GM19240 (cell line): ENCODE data around the gene TTPAL.

ENCODE experiments used
- DNase-seq: peaks from one replicate; pipeline ENCODE4 v3.0.0; 2011; ENCODE audit warnings: low spot score; ENCODE audit not compliant: insufficient read length

TTPAL gene

DNA sequence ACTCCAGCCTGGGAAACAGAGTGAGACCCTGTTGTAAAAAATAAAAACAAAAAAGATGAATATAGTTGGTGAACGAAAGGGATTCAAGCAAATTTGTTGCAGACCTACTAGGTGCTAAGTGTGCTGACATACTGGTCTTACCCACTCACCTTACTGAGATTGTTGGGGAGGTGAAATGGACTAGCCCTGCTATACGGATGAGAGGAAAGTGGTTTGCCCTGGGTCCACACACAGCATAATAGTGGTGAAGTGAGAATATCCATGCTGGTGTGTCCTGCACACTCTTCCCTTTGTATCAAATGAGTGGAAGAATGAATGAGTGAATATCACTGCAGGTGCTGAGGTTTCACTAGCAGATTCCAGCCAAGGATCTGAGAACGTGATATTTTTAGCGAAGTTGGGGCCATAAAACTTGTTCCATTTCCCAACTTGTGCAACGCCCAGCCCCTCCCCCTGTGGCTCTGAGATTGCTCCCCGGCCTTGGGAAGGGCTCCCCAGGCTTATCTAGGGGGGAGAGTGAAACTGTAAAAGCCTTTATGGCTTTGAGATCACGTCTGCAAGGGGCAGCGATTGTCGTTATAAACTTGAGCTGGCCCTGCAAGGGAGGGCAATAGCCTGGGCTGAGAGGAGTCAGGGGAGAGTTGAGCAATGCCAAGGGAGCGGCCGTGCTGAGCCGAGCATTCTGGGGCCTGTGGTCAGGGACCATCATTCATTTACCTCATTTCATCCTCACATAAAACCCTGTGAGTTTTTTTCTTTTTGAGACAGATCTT lies 33.2 kb upstream of the TTPAL start:
- DNase-seq, result no peak

DNA sequence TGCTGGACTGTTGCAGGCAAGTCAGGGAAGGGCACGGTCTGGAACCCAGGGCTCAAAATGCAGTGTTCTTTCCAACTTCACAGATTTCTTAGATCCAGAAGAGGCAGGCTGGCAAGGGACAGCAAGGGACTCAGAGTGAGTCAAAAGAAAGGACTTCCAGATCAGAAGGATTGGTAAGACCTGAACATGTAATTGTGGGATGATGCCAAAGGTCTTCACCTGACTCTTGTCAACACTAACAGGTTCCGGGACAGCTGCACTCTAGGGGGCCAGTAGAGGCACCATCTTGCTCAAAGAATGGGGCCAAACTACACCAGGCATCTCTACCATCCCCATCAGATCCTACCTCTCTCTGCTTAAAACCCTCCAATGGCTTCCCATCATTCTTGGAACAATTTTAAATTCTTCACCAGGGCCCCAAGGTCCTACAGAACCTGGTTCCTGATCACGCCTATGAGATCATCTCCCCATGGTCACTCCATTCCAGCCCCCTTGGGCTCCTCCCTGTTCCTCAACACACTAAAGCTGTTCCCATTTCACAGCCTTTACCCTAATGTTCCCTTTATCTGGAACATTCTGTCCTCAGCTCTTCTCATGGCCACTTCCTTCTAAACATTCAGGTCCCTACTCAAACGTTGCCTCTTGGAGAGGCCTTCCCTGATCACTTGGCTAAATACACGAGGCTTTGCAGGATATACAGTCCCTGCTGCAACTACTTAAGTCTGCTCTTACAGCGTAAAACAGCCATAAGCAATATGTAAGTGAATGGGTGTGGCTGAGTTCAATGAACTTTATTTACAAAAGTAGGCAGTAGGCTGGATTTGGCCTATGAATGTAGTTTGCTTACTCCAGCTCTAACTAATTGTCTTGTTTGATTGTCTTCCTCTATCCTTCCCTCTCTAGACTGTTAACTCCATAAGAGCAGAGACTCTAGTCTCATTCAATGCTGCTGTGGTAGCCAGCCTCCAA lies 29.6 kb upstream of the TTPAL start:
- DNase-seq, result no peak

DNA sequence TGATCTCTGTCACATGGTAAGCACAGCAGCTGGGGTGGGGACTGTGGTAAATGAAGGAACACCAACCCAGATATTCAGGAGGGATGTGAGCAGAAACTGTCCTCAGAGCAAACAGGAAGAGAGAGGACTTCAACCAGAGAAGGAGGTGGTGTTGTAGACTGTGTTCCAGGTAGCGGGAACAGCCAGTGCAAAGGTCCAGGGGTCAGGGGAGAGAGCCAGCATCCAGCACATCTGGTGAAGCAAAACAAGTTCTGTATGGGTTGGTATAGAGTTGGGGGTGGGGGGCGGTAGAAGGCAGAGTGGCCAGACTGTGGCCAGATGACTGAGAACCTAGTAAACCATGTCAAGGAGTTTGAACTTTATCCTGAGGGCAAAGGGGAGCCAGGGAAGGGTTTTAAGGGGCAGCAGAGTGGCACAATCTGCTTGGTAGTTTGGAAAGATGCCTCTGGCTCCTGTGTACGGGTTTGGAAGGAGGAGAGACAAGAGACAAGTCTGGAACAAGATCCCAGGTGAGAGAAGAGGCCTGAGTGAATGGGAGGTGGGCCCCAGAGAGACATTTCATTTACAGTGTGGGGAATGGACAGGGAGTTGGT lies 27.8 kb upstream of the TTPAL start:
- no peak for DNase-seq

DNA sequence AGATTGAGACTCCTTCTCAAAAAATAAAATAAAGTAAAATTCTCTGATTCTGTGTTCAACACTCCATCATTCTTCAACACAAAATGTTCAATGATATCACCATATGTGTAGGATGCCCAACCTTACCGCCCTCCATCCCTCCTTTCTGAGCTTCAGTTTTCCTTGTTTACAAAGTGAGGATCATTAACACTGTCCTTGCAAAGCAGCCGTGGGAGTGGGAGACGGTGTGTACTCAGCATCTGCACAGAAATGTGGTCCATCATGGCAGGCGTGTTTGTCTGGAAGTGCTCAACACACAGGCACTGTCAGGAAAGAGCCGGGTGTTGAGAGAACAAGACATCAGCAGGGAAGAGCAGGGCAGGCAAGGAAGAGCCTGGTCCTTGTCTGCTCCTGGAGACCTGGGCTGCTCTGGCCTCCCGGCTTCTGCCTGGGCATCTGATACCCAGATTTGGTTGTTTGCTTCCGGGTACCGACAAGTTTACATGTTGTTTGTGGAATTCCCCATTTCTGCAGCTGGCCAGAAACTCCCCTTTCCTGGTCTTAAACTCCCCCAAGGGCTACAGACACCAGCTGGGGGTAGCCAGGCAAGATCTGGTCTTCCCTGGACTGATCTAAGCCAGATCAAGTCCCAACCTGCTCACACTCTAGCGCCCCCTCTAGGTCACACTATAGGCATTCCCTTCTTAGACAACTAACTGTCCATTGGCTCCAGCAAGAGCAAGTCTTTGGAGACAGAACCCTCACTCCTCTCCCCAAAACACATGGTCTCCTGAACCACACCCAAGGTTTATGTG lies 26.7 kb upstream of the TTPAL start:
- peak; percentile 12 for DNase-seq

DNA sequence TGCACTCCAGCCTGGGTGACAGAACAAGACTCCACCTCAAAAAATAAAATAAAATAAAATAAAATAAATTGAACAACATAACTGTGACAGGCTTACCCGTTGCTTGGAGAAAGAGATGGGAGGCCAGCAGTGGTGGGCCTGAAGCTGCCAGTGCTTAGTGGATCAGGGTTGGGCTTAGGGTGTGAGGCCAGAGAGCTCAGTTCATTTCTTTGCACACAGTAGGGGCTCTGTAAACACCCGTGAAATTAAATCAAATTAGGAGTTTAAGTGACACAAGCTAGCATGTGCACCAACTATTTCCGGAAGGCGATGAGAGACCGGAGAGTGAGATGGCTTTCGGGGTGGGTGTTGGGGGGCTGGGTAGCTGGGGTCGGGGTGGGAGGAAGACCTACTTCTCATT lies 25.8 kb upstream of the TTPAL start:
- no peak for DNase-seq

DNA sequence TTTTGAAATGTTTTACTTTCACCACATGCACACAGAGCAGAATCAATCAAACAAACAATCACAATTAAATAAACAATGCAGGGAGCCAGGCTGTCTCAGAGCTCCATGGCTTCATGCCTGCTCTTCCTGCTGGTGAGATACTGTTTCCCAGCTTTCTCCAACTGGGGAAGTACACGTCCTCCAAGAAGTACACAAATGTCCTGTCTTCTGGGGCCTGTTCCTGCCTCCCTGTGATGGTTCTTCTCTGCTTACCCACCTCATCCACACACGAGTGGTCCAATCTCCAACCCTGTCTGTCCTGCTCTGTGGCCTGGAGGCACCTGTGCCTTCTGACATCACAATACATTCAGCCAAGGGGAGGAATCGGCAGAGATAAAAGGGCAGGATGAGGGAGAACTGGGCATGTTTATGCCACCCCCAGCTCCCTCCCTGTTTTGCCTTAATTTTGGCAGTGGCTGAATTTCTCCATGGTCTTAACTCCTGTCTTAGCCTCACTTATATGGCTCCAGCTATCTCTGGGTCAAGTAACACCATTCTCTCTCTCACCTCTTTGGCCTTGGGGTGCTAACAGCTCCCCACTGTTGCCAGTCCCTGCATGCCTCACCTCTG lies 25.3 kb upstream of the TTPAL start:
- no peak for DNase-seq

DNA sequence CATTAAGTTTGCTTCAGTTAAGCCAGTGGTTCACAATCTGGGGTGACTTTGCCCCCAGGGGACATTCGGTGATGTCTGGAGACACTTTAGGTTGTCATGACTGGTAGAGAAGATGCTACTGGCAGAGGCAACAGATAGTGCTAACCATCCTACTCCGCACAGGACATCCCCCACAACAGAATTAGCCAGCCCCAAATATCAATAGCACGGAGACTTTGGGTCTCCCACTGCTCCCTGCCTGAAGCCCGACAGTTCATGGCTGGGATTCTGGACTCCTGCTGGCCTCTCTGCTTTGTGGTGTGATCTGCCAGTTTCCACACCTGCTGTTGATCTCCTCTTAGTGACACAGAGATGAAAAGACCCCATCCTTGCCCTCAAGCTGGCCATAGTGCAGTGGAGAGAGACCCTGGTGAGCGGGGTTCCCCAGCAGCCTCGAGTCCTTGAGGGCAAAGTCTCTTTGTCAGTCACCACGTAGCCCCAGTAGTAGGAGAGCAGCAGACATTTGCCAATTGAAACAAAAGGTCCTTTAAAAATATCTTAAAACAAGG lies 24.7 kb upstream of the TTPAL start:
- no peak for DNase-seq

DNA sequence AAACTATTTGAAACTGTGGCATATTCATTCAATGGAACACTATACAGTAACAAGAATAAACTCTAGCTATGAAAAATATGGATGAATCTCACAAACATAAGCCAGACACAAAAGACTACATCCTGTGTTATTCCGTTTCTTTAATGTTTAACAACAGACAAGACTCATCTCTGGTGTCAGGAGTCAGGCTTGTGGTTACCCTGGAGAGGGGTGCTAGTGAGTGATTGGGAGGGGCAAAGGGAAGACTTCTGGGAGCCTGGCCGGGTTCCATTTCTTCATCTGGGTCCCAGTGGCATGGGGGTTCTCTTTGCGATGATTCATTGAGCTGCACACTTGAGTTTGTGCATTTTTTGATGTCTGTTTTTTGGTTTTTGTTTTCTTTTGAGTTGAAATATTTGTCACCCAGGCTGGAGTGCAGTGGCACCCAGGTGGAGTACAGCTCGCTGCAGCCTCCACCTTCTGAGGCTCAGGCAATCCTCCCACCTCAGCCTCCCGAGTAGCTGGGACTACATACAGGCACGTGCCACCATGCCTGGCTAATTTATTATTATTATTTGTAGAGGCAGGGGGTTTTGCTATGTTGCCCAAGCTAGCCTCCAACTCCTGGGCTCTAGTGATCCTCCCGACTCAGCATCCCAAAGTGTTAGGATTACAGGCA lies 21.2 kb upstream of the TTPAL start:
- DNase-seq, result no peak

DNA sequence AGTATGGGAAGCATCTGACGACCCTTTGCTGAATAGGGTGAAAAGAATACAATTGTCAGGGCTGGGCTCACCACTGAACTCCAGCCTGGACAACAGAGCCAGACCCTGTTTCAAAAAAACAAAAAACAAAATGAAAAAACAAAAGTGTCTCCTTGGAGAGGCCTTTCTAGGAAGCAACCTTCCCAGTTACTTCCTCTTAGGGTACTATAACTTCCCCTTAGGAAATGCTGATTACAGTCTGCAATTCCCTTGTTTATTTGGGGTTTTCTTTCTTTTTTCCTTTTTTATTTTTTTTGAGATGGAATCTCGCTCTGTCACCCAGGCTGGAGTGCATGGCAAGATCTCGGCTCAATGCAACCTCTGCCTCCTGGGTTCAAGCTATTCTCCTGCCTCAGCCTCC lies 20.5 kb upstream of the TTPAL start:
- DNase-seq, result no peak

DNA sequence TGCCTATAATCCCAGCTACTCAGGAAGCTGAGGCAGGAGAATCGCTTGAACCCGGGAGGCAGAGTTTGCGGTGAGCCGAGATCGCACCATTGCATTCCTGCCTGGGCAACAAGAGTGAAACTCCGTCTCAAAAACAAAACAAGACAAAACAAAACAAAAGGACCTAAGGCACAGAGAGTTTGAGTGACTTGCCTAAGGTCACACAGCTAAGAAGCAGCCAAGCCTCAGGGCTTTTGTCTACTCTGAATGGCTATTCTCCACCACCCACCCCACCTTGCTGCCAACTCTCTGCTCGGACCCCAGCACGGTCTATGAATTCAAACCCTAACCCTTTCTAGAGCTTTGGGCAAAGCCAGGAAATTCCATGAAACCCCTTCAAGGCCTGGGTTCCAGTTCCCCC lies 19.1 kb upstream of the TTPAL start:
- DNase-seq, result no peak

DNA sequence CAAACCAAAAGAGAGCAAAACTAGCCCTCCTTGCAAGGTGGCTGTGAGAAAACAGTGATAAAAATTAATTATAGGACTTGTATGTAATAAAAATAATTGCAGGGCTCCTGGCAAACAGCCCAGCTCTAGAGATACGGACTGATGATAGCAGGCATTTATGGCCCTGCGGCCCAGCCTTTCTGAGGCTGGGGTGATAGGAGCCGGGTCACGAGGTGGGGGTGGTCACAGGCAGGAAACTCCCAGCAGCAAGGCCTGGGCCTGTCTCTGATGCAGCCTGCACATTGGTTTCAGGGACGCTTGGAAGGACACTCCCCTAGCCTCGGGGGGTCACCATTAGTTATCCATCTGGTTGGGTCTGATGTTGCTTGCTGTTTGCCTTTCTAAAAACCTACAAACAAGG lies 18.7 kb upstream of the TTPAL start:
- no peak for DNase-seq

DNA sequence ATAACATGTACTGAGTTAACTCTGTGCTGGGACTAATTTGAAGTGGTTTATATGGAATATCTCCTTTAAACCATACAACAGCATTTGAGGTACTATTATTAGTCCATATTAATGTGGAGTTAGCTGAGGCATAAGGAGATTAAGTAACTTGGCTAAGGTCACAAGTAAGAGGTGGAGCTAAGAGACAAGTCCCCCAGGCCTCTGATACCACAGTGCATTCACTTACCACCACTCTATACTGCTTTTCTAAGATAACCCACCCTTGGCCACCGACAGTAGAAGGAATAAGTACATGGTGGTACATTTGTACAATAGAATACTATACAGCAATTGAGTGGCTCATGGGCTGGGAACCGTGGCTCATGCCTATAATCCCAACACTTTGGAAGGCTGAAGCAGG lies 16.4 kb upstream of the TTPAL start:
- DNase-seq, result no peak

DNA sequence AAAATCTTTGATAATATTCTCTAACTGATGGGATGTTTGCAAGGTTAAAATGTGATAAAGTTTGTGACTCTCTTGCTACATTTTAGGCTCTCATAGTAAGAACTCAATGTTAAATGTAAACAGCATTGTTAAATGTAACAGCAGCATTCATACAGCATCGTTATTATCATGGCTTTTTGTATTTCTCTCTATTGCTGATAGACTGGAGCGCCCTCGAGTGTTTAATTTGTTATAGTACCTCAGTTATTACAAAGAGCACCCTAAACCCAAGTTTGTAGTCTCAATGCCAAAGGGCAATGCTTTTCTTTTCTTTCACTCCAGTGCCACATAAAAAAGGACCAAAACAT lies 14.9 kb upstream of the TTPAL start:
- no peak for DNase-seq

DNA sequence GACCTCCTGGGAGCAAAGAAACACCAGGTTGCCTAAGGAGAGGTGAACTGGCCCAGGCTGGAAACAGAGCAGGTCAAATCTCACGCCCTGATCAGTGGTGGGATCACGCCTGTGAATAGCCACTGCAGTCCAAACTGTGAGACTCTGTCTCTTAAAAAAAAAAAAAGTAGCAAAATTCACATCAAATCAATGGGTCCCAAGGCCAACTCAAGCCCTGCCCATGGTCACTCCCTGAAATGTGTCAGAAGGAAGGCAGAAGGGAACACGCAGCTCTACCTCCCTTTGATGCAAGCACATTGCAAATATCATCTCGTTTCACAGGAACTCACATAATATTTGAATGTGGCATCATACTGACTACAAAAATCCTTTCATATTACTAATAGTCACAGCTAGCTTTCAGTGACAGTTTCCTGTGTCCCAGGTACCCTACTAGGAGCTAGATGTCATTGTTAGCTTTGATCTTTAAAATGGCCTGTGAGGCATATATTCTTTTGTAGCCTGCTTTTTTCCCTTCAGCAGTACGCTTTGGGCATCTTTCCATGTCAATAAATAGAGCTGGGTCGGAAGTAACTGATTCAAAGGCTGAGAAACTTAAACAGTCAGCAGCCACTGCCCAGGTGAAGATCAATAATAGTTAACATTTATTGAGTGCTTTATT lies 14.4 kb upstream of the TTPAL start:
- no peak for DNase-seq

DNA sequence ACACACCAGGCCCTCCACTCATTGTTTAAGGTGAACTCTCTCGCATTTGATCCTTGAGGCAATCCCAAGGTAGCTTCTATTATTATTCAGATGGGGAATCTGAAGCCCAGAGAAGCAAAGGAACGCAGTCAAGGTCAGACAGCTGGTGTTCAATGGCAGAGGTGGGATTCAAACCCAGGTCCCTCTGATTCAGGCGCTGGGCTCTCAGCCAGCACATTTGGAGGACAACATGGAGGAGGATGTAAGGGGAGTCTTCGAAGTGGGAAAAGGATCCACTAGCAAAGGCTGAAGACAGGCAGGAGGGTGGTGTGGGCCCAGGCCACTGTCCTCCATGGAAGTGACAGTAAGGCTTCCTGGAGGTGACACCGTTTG lies 13.9 kb upstream of the TTPAL start:
- DNase-seq, result no peak

DNA sequence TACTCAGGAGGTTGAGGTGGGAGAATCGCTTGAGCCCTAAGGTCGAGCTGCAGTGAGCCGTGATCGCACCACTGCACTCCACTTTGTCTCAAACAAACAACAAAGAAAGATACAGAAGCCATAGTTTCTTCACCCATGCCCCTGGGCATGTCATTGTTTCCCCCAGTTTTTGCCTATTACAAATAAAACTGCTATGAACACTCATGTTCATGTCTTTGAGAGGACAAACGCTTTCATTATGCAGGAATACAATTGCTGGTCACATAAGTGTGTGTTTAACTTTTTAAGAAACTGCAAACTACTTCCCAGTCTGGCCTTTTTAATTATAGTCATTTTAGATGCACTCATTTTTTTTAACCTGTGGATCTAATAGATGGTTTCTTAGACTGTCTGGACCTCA lies 12.2 kb upstream of the TTPAL start:
- no peak for DNase-seq

DNA sequence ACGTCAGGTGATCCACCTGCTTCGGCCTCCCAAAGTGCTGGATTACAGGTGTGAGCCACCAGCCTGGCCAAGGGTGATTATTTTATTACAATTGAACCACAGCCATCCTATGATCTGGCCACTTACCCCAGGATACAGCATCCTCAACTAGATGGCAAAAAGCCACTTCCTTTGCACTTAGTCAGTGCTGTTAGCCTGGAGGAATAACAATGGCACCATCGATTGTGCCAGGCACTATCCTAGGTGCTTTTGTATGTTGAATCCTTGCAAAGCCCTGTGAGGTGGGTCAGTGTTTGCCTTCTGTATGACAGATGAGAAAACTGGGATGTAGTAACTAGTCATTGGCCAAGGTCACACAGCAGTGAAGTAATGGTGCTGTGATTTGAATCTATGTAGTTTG lies 11.2 kb upstream of the TTPAL start:
- no peak for DNase-seq

DNA sequence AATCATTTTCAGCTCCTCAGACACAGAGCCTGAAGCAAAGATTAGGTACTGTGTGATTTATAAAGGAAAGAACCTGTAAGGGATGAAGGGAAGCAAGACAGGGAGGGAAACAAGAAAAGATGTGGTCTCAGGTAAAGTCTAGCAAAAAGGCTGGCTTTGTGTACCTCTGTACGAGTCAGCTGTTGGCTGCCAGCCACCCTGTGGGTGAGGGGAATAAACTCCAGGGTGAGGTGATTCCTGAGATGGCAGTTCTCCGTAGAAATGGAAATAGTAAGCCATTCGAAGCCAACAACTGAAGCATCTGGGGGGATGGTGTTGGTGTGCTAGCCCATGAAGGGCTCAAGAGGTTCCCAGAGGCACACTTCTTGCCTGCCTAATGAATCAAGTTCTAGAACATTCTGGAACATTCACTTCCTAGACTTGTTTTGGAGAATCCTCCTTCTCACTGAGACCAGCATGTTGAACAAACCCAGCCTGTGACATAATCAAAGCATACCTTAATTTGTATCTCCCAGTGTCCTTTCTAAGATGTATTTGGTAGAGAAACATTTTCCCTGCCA lies 10.6 kb upstream of the TTPAL start:
- DNase-seq, result no peak

DNA sequence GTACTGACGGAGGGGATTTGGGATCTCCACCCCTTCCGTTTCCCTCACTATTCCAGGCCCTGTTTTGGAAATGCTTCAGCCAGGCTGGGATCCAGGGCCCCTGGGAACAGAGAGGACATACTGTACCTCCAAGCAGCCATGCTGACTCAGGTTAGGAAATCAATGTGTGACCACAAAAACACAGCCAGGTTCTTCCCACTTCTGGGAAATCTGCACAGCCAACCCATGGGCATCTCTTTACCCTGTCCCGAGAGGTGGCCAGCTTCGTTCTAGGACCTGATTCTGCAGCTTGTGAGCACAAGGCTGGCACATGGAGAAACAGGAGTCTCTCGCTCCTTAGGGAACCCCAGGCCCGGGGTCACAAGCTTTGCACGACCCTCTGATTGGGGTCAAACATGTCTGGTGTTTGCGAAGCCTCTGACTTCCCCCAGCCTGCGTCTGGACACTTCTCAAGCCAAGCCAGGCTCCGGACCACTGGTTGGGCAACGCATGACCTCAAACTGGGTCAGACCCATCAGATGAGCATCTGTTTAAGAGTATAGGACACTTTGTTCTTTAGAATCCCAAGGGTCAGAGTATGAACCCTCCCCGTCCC lies 8.3 kb upstream of the TTPAL start:
- DNase-seq, result no peak
